ENCODE data around the gene RNF144A. TPM values are rescaled to one million over a fixed set of nuclear protein-coding genes. Genes with fewer than 3 reads are reported as not detected.

The RNF144A gene
- total RNA-seq, 1 donor from 2014 or later, result 1.8 TPM

DNA sequence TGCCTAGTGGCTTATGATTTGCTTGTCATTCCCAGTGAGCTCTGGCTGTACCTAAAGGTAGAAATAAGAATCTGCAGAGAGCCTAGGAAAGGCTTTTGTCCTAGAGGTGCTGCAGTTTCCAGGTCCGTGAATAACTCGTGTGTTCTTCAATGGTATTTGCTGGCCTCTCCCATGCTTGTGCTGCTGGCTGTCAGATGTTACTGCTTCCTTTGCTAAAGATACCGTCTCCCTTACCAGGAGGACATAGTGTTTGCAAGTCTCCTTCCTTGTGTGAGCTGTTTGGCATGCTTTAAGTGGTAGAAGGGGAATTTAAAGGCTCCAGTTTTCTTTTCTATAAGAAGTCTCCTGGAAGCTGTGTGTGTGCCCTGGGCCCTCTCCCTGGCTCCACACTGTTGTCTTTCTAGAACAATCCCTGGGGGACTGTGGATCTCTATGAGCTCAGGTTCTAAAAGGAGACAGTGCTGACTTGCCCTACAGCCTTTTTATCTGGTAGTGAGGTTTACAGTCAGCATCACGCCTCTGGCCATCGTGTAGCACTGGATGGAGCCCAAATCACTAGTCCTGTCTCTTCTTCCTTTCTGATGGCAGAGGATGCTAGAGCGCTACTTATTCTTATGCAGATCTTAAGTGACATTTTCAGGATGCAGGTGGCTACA lies 65.8 kb downstream of the RNF144A start:
- Histone ChIP-seq H3K27me3 (no peaks in the 10 kb centered on the region), H3K27ac (no peak overlapping the region), H3K9me3 (no peaks in the 10 kb centered on the region), H3K36me3 (no peaks in the 10 kb centered on the region), H3K4me3 (no peak overlapping the region), H3K4me1 (no peaks in the 10 kb centered on the region)
- intact Hi-C loops (cut with DNase I), result no loop called here
- DNase-seq (ENCODE audit: low spot score in 2 of 2), result no peak
- TF ChIP-seq, protein P1, sequence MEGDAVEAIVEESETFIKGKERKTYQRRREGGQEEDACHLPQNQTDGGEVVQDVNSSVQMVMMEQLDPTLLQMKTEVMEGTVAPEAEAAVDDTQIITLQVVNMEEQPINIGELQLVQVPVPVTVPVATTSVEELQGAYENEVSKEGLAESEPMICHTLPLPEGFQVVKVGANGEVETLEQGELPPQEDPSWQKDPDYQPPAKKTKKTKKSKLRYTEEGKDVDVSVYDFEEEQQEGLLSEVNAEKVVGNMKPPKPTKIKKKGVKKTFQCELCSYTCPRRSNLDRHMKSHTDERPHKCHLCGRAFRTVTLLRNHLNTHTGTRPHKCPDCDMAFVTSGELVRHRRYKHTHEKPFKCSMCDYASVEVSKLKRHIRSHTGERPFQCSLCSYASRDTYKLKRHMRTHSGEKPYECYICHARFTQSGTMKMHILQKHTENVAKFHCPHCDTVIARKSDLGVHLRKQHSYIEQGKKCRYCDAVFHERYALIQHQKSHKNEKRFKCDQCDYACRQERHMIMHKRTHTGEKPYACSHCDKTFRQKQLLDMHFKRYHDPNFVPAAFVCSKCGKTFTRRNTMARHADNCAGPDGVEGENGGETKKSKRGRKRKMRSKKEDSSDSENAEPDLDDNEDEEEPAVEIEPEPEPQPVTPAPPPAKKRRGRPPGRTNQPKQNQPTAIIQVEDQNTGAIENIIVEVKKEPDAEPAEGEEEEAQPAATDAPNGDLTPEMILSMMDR (IDR thresholded peaks at IDR 0.05), result no peak

- TF ChIP-seq, protein P1 (IDR thresholded peaks at IDR 0.05), result no peak
- Histone ChIP-seq H3K27ac (no peak overlapping the region), H3K4me1 (no peaks in the 10 kb centered on the region), H3K9me3 (no peaks in the 10 kb centered on the region), H3K27me3 (no peaks in the 10 kb centered on the region), H3K4me3 (no peak overlapping the region), H3K36me3 (no peaks in the 10 kb centered on the region)
- intact Hi-C loops (cut with DNase I), result no loop called here
- DNase-seq (ENCODE audit: low spot score in 2 of 2), result no peak
Measured at GRCh38 chr2:6986301-6986911, 69.2 kb downstream of the RNF144A start.

- Histone ChIP-seq H3K27ac (no peak overlapping the region), H3K4me1 (no peaks in the 10 kb centered on the region), H3K27me3 (no peaks in the 10 kb centered on the region), H3K4me3 (no peak overlapping the region), H3K9me3 (no peaks in the 10 kb centered on the region), H3K36me3 (no peaks in the 10 kb centered on the region)
- DNase-seq (ENCODE audit: low spot score in 2 of 2), result no peak
- TF ChIP-seq, protein P1 (IDR thresholded peaks at IDR 0.05), result no peak
- intact Hi-C loops (cut with DNase I), result no loop called here
Measured at GRCh38 chr2:6986912-6987361, 69.7 kb downstream of the RNF144A start.

DNA sequence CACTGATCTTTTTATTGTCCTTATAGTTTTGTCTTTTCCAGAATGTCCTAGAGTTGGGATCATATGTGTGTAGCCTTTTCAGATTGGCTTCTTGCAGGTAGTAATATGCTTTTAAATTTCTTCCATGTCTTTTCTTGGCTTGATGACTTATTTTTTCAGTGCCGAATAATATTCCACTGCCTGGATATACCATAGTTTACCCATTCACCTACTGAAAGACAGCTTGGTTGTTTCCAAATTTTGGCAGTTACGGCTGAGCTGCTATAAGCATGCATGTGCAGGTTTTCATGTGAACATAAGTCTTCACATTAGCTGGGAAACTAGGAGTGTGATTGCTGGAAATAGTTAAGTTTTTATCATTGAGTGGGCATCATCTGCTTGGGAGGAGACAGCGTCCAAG lies 73.7 kb downstream of the RNF144A start:
- Histone ChIP-seq H3K4me3 (no peak overlapping the region), H3K4me1 (peaks cover 0 to 2% of the 10 kb centered on the region in 2 donors), H3K27me3 (no peaks in the 10 kb centered on the region), H3K36me3 (no peaks in the 10 kb centered on the region), H3K27ac (no peak overlapping the region), H3K9me3 (no peaks in the 10 kb centered on the region)
- TF ChIP-seq, protein P1 (IDR thresholded peaks at IDR 0.05), result no peak
- intact Hi-C loops (cut with DNase I), result no loop called here
- no peak for DNase-seq (ENCODE audit: low spot score in 2 of 2)

GRCh38 chr2:6992794-6993228 lies 75.6 kb downstream of the RNF144A start:
- intact Hi-C loops (cut with DNase I), result no loop called here
- Histone ChIP-seq H3K27ac (no peak overlapping the region), H3K9me3 (no peaks in the 10 kb centered on the region), H3K36me3 (no peaks in the 10 kb centered on the region), H3K27me3 (no peaks in the 10 kb centered on the region), H3K4me3 (no peak overlapping the region), H3K4me1 (peaks cover 0 to 2% of the 10 kb centered on the region in 2 donors)
- TF ChIP-seq, protein P1 (IDR thresholded peaks at IDR 0.05), result no peak
- DNase-seq (ENCODE audit: low spot score in 2 of 2), result no peak

Data from ascending aorta (tissue), 2 donors.